Glutamatergic neuron (in vitro differentiated cells): ENCODE results near the gene CD93. TPM values are rescaled to one million over a fixed set of nuclear protein-coding genes. Genes with fewer than 3 reads are reported as not detected.

ENCODE experiments used
- DNase-seq: peaks from one replicate; pipeline ENCODE4 v3.0.0; 2022
- H3K27ac Mint-ChIP-seq: one replicate; pipeline ENCODE4 v1.8.0; 2020; ENCODE audit warnings: mild to moderate bottlenecking, mixed read lengths, inconsistent platforms; ENCODE audit not compliant: unreplicated experiment
- H3K27me3 Mint-ChIP-seq: one replicate; pipeline ENCODE4 v1.8.0; 2020; ENCODE audit warnings: mild to moderate bottlenecking, moderate library complexity, mixed read lengths, inconsistent platforms; ENCODE audit not compliant: unreplicated experiment
- H3K36me3 Mint-ChIP-seq: one replicate; pipeline ENCODE4 v1.8.0; 2020; ENCODE audit warnings: mild to moderate bottlenecking, mixed read lengths, inconsistent platforms; ENCODE audit not compliant: unreplicated experiment
- H3K4me1 Mint-ChIP-seq: one replicate; pipeline ENCODE4 v1.8.0; 2020; ENCODE audit warnings: mild to moderate bottlenecking, low read depth, mixed read lengths, inconsistent platforms; ENCODE audit not compliant: unreplicated experiment
- H3K4me3 Mint-ChIP-seq: one replicate; pipeline ENCODE4 v1.8.0; 2020; ENCODE audit warnings: mild to moderate bottlenecking, mixed read lengths, inconsistent platforms; ENCODE audit not compliant: unreplicated experiment
- H3K9me3 Mint-ChIP-seq: one replicate; pipeline ENCODE4 v1.8.0; 2020; ENCODE audit warnings: mild to moderate bottlenecking, moderate library complexity, mixed read lengths, inconsistent platforms; ENCODE audit not compliant: unreplicated experiment
- total RNA-seq: library from RNA; stranded (reverse); fragmentation: NEBNext Ultra II Directional; extraction: Animal tissue kit (Norgen Biotek cat#: 25700); gene quantifications from one replicate; pipeline ENCODE4 v1.2.1, GENCODE V29; 2021; ENCODE audit not compliant: unreplicated experiment
- TF ChIP-seq, protein P1 (sequence below): fragments of 200-600 bp; sonication (generic); IDR thresholded peaks from one replicate; pipeline ENCODE4 v1.5.0; 2021; ENCODE audit not compliant: partially characterized antibody, unreplicated experiment

Gene CD93
- total RNA-seq, 1 donor from 2014 or later, result not detected

DNA sequence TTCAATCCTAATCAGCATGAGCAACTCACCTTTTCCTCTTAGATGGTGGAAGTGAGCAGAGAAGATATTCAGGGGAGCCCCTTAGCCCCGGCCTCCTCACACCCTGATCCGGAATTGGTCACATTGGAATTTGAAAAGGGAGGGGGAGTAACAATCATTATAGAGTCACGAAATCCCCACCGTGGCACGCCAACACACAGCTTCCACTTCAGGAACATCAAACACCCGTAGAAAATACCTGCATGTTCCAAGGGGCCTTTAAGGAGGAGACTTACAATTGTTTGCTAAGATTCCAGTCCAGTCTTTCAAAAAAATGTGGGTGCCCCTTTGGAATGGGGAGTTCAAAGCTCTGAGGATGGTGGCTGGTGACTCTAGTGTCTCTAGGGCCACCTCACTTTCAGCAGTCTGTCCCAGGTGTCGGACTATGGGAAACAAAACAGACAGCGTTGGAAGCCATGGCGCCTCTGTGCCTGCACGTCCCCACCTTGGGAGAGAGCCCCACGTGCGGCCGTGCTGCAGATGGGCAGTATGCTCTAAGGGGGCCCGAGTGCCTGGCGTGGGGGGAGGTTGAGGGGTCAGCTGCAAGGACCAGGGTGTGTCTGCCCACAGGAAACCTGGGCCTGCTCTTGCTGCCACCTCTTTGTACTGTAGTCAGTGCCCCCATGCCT, 2.4 kb downstream of the CD93 start:
- TF ChIP-seq, protein P1, sequence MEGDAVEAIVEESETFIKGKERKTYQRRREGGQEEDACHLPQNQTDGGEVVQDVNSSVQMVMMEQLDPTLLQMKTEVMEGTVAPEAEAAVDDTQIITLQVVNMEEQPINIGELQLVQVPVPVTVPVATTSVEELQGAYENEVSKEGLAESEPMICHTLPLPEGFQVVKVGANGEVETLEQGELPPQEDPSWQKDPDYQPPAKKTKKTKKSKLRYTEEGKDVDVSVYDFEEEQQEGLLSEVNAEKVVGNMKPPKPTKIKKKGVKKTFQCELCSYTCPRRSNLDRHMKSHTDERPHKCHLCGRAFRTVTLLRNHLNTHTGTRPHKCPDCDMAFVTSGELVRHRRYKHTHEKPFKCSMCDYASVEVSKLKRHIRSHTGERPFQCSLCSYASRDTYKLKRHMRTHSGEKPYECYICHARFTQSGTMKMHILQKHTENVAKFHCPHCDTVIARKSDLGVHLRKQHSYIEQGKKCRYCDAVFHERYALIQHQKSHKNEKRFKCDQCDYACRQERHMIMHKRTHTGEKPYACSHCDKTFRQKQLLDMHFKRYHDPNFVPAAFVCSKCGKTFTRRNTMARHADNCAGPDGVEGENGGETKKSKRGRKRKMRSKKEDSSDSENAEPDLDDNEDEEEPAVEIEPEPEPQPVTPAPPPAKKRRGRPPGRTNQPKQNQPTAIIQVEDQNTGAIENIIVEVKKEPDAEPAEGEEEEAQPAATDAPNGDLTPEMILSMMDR, result no peak
- peaks cover 17% of the 10 kb centered on the region for H3K4me1 Mint-ChIP-seq
- peaks cover 4% of the 10 kb centered on the region for H3K27me3 Mint-ChIP-seq
- H3K27ac Mint-ChIP-seq, result no peak overlapping the region
- H3K9me3 Mint-ChIP-seq, result peaks cover 5% of the 10 kb centered on the region
- H3K36me3 Mint-ChIP-seq, result no peaks in the 10 kb centered on the region
- H3K4me3 Mint-ChIP-seq, result no peak overlapping the region
- DNase-seq, result no peak

DNA sequence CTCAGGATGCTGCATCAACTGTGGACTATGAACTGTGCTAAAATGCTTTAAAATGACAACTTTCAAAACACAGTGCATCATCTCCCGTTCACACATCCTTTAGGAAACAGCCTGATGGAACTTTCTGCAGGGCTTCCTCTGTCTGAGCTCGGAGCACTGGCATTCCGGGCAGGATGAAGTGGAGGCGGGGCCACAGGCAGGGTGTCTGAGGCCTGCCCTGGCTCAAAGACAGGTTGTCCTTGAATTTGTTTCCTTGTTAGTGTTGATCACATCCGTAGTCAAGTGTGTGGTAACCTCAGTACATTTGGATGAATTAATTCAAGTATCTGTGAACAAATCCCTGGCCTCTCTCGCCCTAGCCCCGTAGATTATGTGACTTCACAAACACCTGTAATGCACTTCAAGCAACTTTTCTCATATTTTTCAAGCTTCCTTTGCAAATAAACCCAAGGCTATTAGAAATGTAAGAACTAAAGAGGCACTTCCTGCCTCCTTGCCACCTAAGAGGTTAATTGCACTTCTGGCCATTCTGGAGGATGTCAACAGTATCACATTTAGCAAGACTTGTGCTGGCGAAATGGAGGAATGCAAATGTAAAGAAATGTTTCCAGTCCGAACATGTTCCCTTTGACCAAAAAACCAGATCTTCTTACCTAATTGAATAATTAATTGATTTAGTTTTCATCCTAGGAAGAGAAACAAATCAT, 3.1 kb downstream of the CD93 start:
- Mint-ChIP-seq H3K27ac (no peak overlapping the region), H3K36me3 (no peaks in the 10 kb centered on the region), H3K9me3 (peaks cover 5% of the 10 kb centered on the region), H3K4me1 (peaks cover 21% of the 10 kb centered on the region), H3K27me3 (peaks cover 4% of the 10 kb centered on the region), H3K4me3 (no peak overlapping the region)
- DNase-seq, result no peak
- TF ChIP-seq, protein P1, result no peak

DNA sequence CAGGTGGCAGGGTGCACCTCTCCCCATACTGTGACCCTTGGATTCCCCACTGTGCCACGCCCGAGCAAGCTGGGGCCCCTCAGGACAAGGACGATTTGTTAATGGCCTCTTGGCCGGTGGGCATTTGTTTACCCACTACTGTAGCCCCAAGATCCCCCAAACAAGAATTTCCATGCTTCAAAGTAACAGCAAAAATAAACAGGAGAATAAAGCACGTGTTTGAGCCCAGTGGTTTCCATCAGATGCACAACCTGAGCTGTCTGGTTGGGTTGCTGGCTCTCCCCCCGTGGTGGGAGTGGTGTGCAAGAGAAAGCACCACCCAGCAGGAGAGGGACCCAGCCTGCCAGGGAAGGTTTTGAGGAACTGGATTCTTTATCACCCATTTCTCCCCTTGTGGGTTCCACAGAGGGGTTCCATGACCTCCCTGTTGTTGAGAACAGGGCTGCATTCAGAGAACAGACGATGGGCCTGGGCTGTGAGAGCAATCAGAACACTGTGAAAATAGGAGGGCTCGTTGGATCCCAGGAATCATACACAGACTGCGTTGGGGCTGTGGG, 4.8 kb downstream of the CD93 start:
- Mint-ChIP-seq H3K27ac (no peak overlapping the region), H3K4me3 (no peak overlapping the region), H3K27me3 (peaks cover 2% of the 10 kb centered on the region), H3K9me3 (no peaks in the 10 kb centered on the region), H3K36me3 (no peaks in the 10 kb centered on the region), H3K4me1 (peaks cover 21% of the 10 kb centered on the region)
- no peak for DNase-seq
- TF ChIP-seq, protein P1, result no peak

DNA sequence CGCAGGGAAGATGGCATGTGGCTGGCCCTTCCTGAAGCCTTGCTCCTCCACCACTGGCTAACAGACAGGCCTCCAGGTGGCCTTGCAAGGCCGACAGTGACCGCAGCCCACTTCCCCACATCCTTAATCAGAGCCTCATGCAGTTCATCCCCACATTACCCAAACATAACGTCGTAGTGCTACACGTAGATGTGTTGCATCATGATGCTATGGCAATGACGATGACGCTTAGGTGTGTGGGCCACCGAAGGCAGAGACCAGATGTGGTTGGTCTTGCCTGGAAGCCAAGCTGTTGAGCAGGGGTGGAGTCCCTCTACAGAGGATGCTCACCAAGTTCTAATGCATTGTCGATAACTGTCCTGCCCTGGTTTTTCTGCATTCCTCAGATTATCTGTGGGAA, 5.6 kb downstream of the CD93 start:
- H3K9me3 Mint-ChIP-seq, result no peaks in the 10 kb centered on the region
- no peak overlapping the region for H3K27ac Mint-ChIP-seq
- peaks cover 3% of the 10 kb centered on the region for H3K27me3 Mint-ChIP-seq
- no peaks in the 10 kb centered on the region for H3K36me3 Mint-ChIP-seq
- TF ChIP-seq, protein P1, result no peak
- peaks cover 21% of the 10 kb centered on the region for H3K4me1 Mint-ChIP-seq
- H3K4me3 Mint-ChIP-seq, result no peak overlapping the region
- no peak for DNase-seq

DNA sequence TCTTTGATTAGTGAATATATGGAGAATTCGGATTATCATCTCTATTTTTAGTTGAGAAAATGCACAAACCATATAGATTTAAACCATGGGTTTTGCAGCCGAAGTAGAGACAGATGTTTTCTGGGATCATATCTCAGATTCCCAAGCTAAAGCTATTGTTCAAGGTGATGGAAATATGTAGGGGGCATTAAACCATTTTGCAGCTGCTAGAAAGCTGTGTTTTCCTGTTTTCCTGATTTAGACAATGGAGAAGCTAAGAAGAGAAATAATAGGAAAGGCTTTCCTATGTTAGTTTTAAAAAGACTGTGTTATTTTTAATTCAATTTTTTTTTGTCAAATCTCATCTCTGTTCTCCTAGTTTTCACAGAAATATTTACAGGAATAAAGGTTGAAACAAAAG, 6.2 kb downstream of the CD93 start:
- H3K9me3 Mint-ChIP-seq, result no peaks in the 10 kb centered on the region

More for the DNA sequence above, 6.2 kb downstream of the CD93 start:
- no peak for DNase-seq
- Mint-ChIP-seq H3K36me3 (no peaks in the 10 kb centered on the region), H3K27me3 (peaks cover 3% of the 10 kb centered on the region), H3K4me3 (no peak overlapping the region), H3K4me1 (peaks cover 21% of the 10 kb centered on the region), H3K27ac (no peak overlapping the region)
- TF ChIP-seq, protein P1, result no peak
